MCF 10A (cell line): ENCODE data around the gene RBM44. TPM values are rescaled to one million over a fixed set of nuclear protein-coding genes. Genes with fewer than 3 reads are reported as not detected.

Experiments used
- BruUV-seq: library from RNA; stranded (reverse); fragments of 400-500 nt; replicated peaks from 2 replicates; lab custom pipeline; 2021; lab: Mats Ljungman, UMichigan
- CTCF ChIA-PET: fragments of 300-600 bp; sonication (Branson Sonifier 250); formaldehyde crosslinking; extraction: SDS; loops from one replicate; lab custom pipeline; 2021; ENCODE audit warnings: antibody characterized with exemption, inconsistent platforms; lab: Yijun Ruan, JAX
- POLR2A ChIA-PET: fragments of 300-600, 350-650 bp; sonication (Branson Sonifier 250); formaldehyde crosslinking; extraction: SDS; loops from one replicate; lab custom pipeline; 2020; ENCODE audit warnings: antibody characterized with exemption, inconsistent platforms; lab: Yijun Ruan, JAX
- DNase-seq: peaks from one replicate; pipeline ENCODE4 v3.0.0-alpha.2; 2018; ENCODE audit not compliant: unreplicated experiment
- H3K27ac Mint-ChIP-seq: one replicate; pipeline ENCODE4 v1.8.0; 2022; ENCODE audit warnings: mild to moderate bottlenecking, low read depth, mixed read lengths; ENCODE audit not compliant: unreplicated experiment
- H3K27me3 Mint-ChIP-seq: one replicate; pipeline ENCODE4 v1.8.0; 2022; ENCODE audit warnings: mixed read lengths; ENCODE audit not compliant: insufficient read depth, unreplicated experiment
- H3K36me3 Mint-ChIP-seq: one replicate; pipeline ENCODE4 v1.8.0; 2022; ENCODE audit warnings: mild to moderate bottlenecking, moderate library complexity, mixed read lengths; ENCODE audit not compliant: insufficient read depth, unreplicated experiment
- H3K4me1 Mint-ChIP-seq: one replicate; pipeline ENCODE4 v1.8.0; 2022; ENCODE audit warnings: mixed read lengths; ENCODE audit not compliant: insufficient read depth, unreplicated experiment
- H3K4me3 Mint-ChIP-seq: one replicate; pipeline ENCODE4 v1.8.0; 2022; ENCODE audit warnings: mild to moderate bottlenecking, moderate library complexity, mixed read lengths; ENCODE audit not compliant: unreplicated experiment
- H3K9me3 Mint-ChIP-seq: one replicate; pipeline ENCODE4 v1.8.0; 2022; ENCODE audit warnings: mixed read lengths; ENCODE audit not compliant: unreplicated experiment
- intact Hi-C: fragments of 100-400 bp; cut with micrococcal nuclease; formaldehyde crosslinking; loops from 2 replicates; pipeline ENCODE4 v1.14.1; 2022
- total RNA-seq: library from RNA; stranded (reverse); gene quantifications from 2 replicates; pipeline ENCODE4 v1.2.3, GENCODE V29; 2022
- TF ChIP-seq, protein P1 (sequence below): fragments of 200-600 bp; IDR thresholded peaks from one replicate; pipeline ENCODE4 v1.8.0; 2022; ENCODE audit warnings: antibody characterized with exemption, mild to moderate bottlenecking; ENCODE audit not compliant: unreplicated experiment

RBM44 gene
- total RNA-seq, 1 experiment from 2014 or later: 0.23 TPM

GRCh38 chr2:237868631-237869342, 70.2 kb downstream of the RBM44 start:
- Mint-ChIP-seq H3K4me3 (no peak overlapping the region), H3K27me3 (no peaks in the 10 kb centered on the region), H3K9me3 (no peaks in the 10 kb centered on the region), H3K27ac (no peak overlapping the region), H3K36me3 (no peaks in the 10 kb centered on the region), H3K4me1 (peaks cover 32% of the 10 kb centered on the region)
- intact Hi-C loops: no loop called here
- ChIA-PET CTCF (no interaction called here), POLR2A (no interaction called here)
- no TSS peak for BruUV-seq
- TF ChIP-seq, protein P1, sequence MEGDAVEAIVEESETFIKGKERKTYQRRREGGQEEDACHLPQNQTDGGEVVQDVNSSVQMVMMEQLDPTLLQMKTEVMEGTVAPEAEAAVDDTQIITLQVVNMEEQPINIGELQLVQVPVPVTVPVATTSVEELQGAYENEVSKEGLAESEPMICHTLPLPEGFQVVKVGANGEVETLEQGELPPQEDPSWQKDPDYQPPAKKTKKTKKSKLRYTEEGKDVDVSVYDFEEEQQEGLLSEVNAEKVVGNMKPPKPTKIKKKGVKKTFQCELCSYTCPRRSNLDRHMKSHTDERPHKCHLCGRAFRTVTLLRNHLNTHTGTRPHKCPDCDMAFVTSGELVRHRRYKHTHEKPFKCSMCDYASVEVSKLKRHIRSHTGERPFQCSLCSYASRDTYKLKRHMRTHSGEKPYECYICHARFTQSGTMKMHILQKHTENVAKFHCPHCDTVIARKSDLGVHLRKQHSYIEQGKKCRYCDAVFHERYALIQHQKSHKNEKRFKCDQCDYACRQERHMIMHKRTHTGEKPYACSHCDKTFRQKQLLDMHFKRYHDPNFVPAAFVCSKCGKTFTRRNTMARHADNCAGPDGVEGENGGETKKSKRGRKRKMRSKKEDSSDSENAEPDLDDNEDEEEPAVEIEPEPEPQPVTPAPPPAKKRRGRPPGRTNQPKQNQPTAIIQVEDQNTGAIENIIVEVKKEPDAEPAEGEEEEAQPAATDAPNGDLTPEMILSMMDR: no peak
- no peak for DNase-seq

DNA sequence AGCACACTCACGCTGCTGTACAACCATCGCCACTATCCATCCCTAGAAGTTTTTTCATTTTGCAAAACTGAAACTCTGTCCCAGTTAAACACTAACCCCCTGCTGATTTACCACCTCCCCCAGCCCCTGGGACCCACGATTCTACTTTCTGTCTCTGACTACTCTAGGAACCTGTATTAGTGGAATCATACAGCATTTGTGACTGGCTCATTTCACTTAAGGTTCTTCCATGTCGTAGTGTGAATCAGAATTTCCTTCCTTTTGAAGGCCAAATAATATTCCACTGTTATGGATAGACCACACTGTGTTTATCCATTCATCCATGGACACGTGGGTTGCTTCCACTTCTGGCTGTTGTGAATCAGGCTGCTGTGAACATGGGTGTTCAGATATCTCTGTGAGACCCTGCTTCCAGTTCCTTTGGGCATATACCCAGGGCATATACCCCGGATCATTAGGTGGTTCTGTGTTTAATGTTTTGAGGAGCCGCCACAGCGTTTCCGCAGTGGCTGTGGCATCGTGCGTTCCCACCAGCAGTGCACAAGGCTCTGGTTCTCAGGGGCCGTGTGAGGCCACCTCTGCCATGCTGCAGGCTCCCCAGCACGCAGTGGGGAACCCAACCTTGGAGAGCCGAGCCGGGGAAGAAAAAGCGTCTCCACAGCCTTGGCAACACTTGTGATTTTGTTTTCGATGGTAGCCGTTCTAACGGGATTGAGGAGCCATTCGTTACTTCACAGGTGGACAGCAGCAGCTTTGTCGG, 70.9 kb downstream of the RBM44 start:
- ChIA-PET CTCF (interaction anchor here (0.7 kb wide), 1 partner anchor 29 kb away, joined by 4 read pairs; no protein-coding TSS in a partner anchor), POLR2A (no interaction called here)
- no TSS peak for BruUV-seq
- Mint-ChIP-seq H3K4me1 (peaks cover 33% of the 10 kb centered on the region), H3K9me3 (no peaks in the 10 kb centered on the region), H3K4me3 (no peak overlapping the region), H3K27ac (no peak overlapping the region), H3K36me3 (no peaks in the 10 kb centered on the region), H3K27me3 (no peaks in the 10 kb centered on the region)
- DNase-seq: no peak
- intact Hi-C loops: no loop called here
- TF ChIP-seq, protein P1: no peak

DNA sequence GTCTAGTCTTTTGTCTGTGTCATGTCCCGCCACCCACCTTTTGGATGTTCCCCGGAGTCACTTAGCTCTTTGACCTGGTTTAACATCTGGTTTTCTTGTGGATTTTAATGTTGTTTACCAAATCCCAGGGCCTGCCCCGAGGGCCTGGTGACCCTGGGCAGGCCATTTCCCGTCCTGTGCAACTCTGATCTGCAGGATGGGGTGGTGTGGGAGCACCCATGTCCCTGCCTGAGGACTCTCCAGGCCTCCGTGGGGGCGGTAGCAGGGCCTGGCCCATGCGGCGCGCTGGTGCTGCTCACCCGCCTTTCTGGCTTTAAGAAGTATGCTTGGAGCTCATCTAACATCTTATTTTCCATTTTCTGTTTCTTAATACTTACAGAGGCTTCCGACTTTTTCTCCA, 71.5 kb downstream of the RBM44 start:
- intact Hi-C loops: no loop called here
- DNase-seq: no peak
- H3K27me3 Mint-ChIP-seq: no peaks in the 10 kb centered on the region
- H3K4me3 Mint-ChIP-seq: no peak overlapping the region
- no TSS peak for BruUV-seq
- H3K9me3 Mint-ChIP-seq: no peaks in the 10 kb centered on the region
- ChIA-PET CTCF (interaction anchor here (0.7 kb wide), 1 partner anchor 28 kb away, joined by 4 read pairs; no protein-coding TSS in a partner anchor), POLR2A (no interaction called here)
- TF ChIP-seq, protein P1: no peak
- H3K36me3 Mint-ChIP-seq: no peaks in the 10 kb centered on the region
- H3K4me1 Mint-ChIP-seq: peaks cover 33% of the 10 kb centered on the region
- peak overlapping the region; percentile 61 for H3K27ac Mint-ChIP-seq
